Umbilical cord (tissue), 2 donors: ENCODE measurements around the gene NOS3. TPM values are rescaled to one million over a fixed set of nuclear protein-coding genes. Genes with fewer than 3 reads are reported as not detected.

Experiments used
- DNase-seq: peaks from one replicate; pipeline ENCODE4 v3.0.0-alpha.2; 2015; ENCODE audit warnings: low spot score
- total RNA-seq: library from RNA; depleted of rRNA; stranded (reverse); fragments of >200 nt; gene quantifications from one replicate; pipeline ENCODE4 v1.2.3, GENCODE V29; 2014; ENCODE audit warnings: low replicate concordance; ENCODE audit not compliant: insufficient read depth

NOS3 gene
- total RNA-seq, 1 donor from 2014 or later = 4.6 TPM

GRCh38 chr7:150964593-150965111 lies 26.2 kb upstream of the NOS3 start:
- DNase-seq = no peak

DNA sequence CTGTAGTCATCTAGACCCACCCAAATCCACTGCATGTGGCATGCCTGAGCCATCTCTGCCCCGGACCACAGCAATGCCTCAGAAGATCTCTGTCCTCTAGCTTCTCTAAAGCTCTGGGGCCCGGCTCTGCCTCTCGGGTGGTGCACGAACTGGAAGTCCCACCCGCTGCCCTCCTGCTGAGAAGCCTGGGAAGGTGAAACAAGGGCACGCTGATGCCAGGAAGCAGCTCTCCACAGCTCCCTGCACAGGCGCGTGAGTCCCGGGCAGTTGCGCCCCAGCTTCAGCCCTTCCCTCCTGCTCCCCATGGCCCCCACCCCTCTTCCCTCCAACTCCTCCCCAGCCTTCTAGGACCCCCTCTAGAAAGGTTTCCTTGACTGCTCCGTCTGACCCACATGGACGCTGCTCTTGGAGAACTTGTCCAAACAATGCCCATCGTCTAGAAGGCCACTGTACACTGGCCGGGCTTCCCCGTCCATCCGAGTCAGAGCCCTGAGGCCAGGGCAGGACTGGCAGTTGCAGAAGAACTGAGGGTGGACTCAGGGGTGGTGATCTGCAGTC lies 25.5 kb upstream of the NOS3 start:
- no peak for DNase-seq

- DNase-seq = no peak
Observed at GRCh38 chr7:150966002-150966401, 24.8 kb upstream of the NOS3 start.

DNA sequence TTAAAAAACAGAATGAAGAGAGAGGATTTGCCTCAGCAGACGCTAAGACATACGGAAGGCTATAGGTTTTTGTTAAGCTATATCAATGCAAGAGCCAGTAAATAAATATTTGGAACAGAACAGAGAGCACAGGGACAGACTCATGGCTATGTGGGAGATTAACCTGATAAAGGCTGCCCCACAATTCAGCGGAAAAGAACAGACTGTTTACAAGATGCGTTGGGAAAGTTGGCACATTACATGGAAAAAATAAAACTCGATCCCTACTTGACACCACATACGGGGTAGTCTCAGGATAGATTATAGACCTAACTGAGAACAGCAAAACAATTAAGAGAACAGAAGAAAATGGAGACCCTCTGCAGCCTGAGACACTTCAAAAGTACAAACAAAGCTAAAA lies 23.5 kb upstream of the NOS3 start:
- DNase-seq = no peak

- DNase-seq = no peak
Observed at GRCh38 chr7:150968056-150968733, 22.6 kb upstream of the NOS3 start.

DNA sequence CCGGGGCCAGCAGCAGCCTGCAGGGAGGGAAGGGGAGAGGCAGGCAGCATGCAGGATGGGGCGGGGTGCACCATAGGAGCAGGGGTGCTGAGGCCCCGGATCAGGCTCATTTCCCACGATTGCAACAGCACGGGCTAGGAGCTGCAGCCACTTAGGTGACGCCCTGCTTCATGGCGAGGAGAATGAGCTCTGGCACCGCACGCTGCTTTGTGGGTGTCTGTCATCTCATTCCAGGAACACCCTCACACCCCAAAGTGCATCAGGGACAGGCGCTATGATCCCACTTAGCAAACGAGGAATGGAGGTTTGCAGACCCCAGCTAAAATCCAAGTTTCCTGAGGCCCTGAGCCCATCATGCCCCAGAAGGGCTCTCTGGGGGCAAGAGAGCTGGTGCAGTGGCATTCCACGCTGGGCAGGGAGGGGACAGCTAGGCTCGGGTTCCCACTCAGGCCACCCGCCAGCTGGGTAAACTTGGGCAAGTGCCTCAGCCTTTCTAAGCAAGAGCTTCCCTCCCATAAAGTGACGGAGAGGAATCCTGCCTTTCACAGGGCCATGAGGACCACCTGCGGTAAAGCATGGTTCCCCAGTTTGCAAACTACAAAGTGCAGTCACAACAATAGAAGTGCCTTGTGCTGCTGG lies 22.0 kb upstream of the NOS3 start:
- DNase-seq = no peak

DNA sequence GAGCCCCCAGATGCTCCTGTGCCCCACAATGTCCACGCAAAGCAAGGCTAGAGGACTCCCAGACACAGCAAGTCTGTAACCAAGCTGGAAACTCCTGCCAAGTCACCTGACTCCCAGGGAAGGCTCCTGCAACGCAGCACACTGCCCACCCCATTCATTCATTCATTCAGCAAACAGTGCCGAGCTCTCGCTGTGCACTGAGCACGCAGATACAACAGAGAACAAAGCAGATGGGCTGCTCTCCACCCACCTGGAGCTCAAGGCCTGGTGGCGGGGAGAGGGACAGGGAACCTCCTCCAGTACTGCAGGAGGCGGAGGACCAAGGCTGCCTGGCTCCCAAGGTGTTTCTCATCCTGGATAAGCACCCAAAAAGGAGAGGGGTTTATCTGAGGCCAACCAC lies 21.3 kb upstream of the NOS3 start:
- DNase-seq = no peak

- DNase-seq = no peak
Observed at GRCh38 chr7:150970424-150970823, 20.4 kb upstream of the NOS3 start.

DNA sequence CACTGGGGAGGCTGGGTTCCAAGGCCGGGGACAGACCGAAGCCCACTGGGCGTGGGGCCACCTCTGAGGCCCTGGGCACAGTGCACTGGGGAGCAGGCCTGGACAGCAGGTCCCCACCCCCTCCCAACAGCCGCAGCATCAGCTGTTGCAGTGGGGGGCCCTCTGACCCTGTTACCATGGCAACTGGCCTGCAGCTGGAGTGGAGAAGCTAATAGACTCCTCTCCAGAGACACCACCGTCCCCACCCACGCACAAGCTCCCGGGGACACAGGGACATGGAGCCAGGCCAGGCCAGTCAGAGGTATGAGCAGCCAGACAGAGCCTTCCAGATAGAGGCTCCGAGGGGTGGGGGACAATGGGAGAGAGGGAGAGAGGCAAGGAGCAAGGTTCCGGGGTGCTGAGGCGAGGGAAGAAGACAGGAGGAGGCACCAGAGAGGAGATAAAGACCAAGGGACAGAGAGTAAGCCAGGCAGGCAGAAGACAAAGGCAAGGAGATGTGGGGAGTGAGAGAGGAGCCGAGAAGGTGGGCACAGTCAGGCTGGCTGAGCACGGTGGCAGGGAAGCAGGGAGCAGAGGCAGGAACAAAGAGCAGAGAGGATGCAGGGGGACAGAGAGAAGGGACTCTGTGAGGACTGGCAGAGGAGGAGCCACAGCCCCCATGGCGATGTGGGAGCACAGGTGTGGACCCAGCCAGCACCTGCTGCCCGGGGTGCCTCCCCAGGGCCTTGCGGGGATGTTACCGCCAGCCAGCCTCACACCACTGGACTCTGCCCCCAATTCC lies 19.4 kb upstream of the NOS3 start:
- peak; percentile 72 for DNase-seq

DNA sequence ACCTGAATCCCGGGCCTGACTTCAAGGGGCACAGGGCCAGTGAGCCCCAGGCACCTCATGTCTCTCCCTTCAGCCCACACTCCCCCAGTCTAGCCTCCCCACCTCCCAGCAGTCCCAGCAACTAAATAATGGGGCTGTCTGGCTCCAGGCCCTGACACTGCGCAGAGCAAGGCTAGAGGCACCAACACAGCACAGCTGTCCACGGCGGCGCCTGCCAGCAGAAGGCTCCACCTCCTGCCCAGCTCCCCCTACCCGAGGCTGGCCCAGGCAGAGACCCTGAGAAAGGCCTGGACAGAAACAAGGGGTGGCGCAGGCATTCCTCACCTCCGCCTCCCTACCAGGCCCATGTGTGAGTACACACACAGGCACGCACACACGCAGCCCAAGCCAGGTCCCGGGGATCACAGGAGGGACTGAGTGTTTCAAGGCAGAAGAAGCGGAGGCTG lies 18.8 kb upstream of the NOS3 start:
- DNase-seq = peak; percentile 96

GRCh38 chr7:150972741-150973140 lies 18.1 kb upstream of the NOS3 start:
- no peak for DNase-seq

GRCh38 chr7:150973571-150974451 lies 17.0 kb upstream of the NOS3 start:
- no peak for DNase-seq

- DNase-seq = no peak
Observed at GRCh38 chr7:150974468-150975391, 16.1 kb upstream of the NOS3 start.

DNA sequence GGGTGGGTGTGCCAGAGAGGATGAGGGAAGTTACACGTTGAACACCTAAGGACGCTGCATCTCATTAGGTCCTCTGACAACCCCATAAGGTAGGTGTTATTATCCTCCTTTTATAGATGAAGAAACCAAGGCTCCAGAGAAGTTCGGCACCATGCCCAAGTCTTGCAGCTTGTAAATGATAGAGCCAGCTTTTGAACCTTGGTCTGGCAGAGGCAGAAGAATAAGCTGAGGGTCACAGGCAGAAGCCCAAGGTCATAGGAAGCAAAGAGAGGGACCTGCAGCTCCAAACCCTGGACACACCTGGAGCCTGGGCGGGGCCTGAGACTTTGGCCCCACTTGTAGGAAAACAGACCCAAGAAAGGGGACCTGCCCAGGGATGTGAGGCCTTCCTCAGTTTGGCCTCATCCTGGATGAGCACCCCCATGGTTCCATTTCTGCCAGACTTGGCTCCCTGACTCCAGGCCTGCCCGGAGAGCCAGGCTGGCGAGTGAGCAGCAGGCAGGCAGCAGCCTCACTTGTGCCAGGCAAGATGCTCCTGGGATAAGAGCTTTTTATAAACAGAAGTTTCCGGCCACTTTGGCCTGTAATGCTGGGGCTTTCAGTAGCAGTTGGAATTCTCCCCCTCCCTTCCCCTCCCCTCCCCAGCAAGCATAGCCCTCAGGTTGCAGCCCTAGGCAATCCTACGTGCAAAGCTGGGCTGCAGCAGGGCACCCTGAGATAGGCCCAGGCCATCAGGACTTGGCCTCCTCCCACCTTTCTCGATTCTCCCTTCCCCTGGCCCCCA lies 15.1 kb upstream of the NOS3 start:
- DNase-seq = no peak

DNA sequence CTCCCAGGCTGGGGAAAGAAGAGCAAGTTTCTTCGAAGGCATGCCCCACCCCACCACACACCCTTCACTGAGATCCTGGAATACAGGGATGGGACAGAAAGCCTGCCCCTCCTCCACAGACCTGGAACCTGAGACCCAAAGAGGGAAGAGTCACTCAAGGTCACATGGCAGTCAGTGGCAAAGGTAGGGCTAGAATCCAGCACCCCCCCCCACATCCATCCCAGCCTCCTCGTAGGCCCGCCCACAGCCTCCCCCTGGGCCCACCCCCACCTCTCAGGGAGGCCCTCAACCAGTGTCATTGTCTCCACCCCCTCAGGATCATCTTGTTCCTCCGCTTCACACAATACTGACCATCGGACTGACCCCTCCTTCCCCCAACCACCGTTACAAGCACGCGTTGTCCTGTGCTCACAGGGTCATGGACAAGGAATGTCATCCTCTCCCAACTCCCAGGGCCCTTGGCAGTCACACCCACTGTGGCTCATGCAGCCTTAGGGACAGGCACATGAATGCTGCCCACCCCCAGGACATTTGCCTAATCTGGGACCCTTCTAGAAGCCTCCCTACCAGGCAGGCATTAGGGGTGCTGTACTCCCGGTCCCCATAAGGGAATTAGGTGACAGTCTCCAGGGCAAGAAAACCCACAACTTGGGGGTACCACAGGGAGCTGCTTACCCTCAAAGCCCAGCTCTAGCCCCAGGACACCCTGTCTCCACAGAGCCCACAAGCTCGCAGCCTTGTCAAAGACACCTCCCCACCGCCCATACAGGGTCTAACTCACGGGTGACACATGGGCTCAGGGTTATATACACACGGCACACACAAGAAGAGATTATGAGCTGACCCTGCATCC lies 14.1 kb upstream of the NOS3 start:
- no peak for DNase-seq

GRCh38 chr7:150977382-150978125 lies 13.3 kb upstream of the NOS3 start:
- no peak for DNase-seq

GRCh38 chr7:150978126-150978789 lies 12.6 kb upstream of the NOS3 start, which contains the start of gene KCNH2:
KCNH2 (minus strand) TSS chr7:150978321; CDS start chr7:150977913, 408 bp downstream.
- peak; percentile 89 for DNase-seq
